KMS-11 (cell line): ENCODE data around the gene SPIB.

Source experiments
- H2AFZ ChIP-seq: fragments of 200-600 bp; sonication (generic); 2 replicates; pipeline ENCODE4 v1.6.1; 2016; ENCODE audit warnings: antibody characterized with exemption, mixed run types, low read depth
- H3K27ac ChIP-seq: fragments of 200-600 bp; sonication (generic); 2 replicates; pipeline ENCODE4 v1.6.1; 2016; ENCODE audit warnings: mild to moderate bottlenecking, mixed run types
- H3K27me3 ChIP-seq: fragments of 200-600 bp; sonication (generic); 2 replicates; pipeline ENCODE4 v1.6.1; 2017; ENCODE audit warnings: mild to moderate bottlenecking, low read depth, mixed run types, moderate library complexity; ENCODE audit not compliant: insufficient read depth
- H3K36me3 ChIP-seq: fragments of 200-600 bp; sonication (generic); 2 replicates; pipeline ENCODE4 v1.6.1; 2017; ENCODE audit warnings: mild to moderate bottlenecking, mixed run types; ENCODE audit not compliant: insufficient read depth
- H3K4me1 ChIP-seq: fragments of 200-600 bp; sonication (generic); 2 replicates; pipeline ENCODE4 v1.6.1; 2016; ENCODE audit warnings: mild to moderate bottlenecking, low read depth, mixed run types; ENCODE audit not compliant: poor library complexity, severe bottlenecking
- H3K4me2 ChIP-seq: fragments of 200-600 bp; sonication (generic); 2 replicates; pipeline ENCODE4 v1.7.0; 2016; ENCODE audit warnings: mild to moderate bottlenecking, mixed run types
- H3K4me3 ChIP-seq: fragments of 200-600 bp; sonication (generic); IDR thresholded peaks from 2 replicates; pipeline ENCODE4 v1.6.1; 2017; ENCODE audit warnings: low read depth, low read length, mixed read lengths; ENCODE audit not compliant: insufficient read depth
- H3K79me2 ChIP-seq: fragments of 200-600 bp; sonication (generic); 2 replicates; pipeline ENCODE4 v1.6.1; 2016; ENCODE audit warnings: low read depth, mixed run types; ENCODE audit not compliant: insufficient read depth
- H3K9ac ChIP-seq: fragments of 200-600 bp; sonication (generic); 2 replicates; pipeline ENCODE4 v1.6.1; 2016; ENCODE audit warnings: mild to moderate bottlenecking, mixed run types
- H4K20me1 ChIP-seq: fragments of 200-600 bp; sonication (generic); 2 replicates; pipeline ENCODE4 v1.6.1; 2016; ENCODE audit warnings: mild to moderate bottlenecking, mixed run types; ENCODE audit not compliant: insufficient read depth
- CTCF ChIP-seq: fragments of 200-600 bp; sonication (generic); conservative IDR thresholded peaks from 2 replicates; pipeline ENCODE4 v1.6.1; 2017; ENCODE audit warnings: low read depth, mild to moderate bottlenecking, antibody characterized with exemption, low read length, moderate library complexity, mixed read lengths

SPIB gene

GRCh38 chr19:50393589-50393988 is 25.1 kb upstream of the SPIB start:
- TF ChIP-seq CTCF = no peak
- no peaks in the 10 kb centered on the region for H4K20me1 ChIP-seq
- no peak overlapping the region for H3K27ac ChIP-seq
- H3K4me3 ChIP-seq = no peak overlapping the region
- H3K9ac ChIP-seq = no peak overlapping the region
- H3K36me3 ChIP-seq = peaks cover 9% of the 10 kb centered on the region; the same call in 1 of the 2 replicates
- no peaks in the 10 kb centered on the region for H3K4me1 ChIP-seq
- H3K27me3 ChIP-seq = no peaks in the 10 kb centered on the region
- no peak overlapping the region for H2AFZ ChIP-seq
- H3K4me2 ChIP-seq = no peak overlapping the region
- H3K79me2 ChIP-seq = peaks cover 35% of the 10 kb centered on the region

- Histone ChIP-seq H3K4me2 (no peak overlapping the region), H3K27ac (no peak overlapping the region), H3K36me3 (peaks cover 9% of the 10 kb centered on the region; the same call in 1 of the 2 replicates), H3K79me2 (peaks cover 31% of the 10 kb centered on the region), H3K9ac (no peak overlapping the region), H2AFZ (no peak overlapping the region), H3K27me3 (no peaks in the 10 kb centered on the region), H4K20me1 (no peaks in the 10 kb centered on the region), H3K4me3 (no peak overlapping the region), H3K4me1 (no peaks in the 10 kb centered on the region)
- TF ChIP-seq CTCF = no peak
Observed at GRCh38 chr19:50394017-50394416, 24.7 kb upstream of the SPIB start.

- Histone ChIP-seq H3K4me1 (no peaks in the 10 kb centered on the region), H3K27me3 (no peaks in the 10 kb centered on the region), H3K36me3 (no peaks in the 10 kb centered on the region; the same call in 1 of the 2 replicates), H3K4me3 (no peak overlapping the region), H2AFZ (no peak overlapping the region), H3K4me2 (no peak overlapping the region), H3K27ac (no peak overlapping the region), H4K20me1 (no peaks in the 10 kb centered on the region), H3K79me2 (peaks cover under 1% of the 10 kb centered on the region; the same call in 1 of the 2 replicates), H3K9ac (no peak overlapping the region)
- no peak for TF ChIP-seq CTCF
Observed at GRCh38 chr19:50398675-50399367, 19.9 kb upstream of the SPIB start.

GRCh38 chr19:50399368-50399745 is 19.4 kb upstream of the SPIB start:
- no peak overlapping the region for H2AFZ ChIP-seq
- H3K27ac ChIP-seq = no peak overlapping the region
- no peak overlapping the region for H3K4me3 ChIP-seq
- H3K4me1 ChIP-seq = no peaks in the 10 kb centered on the region
- no peaks in the 10 kb centered on the region for H4K20me1 ChIP-seq
- H3K4me2 ChIP-seq = no peak overlapping the region
- no peaks in the 10 kb centered on the region; the same call in 1 of the 2 replicates for H3K79me2 ChIP-seq
- H3K27me3 ChIP-seq = no peaks in the 10 kb centered on the region
- no peaks in the 10 kb centered on the region; the same call in 1 of the 2 replicates for H3K36me3 ChIP-seq
- TF ChIP-seq CTCF = no peak
- no peak overlapping the region for H3K9ac ChIP-seq
